DND-41 (cell line): Measurements from ENCODE around the gene CEP170B.
"Not testable (repeated sequence)": the region's sequence is repeated elsewhere in the genome, so short reads cannot be mapped to it uniquely, and the experiment has no call there.

Source experiments
- ATAC-seq: fragments of 200-7000 bp; cut with Tn5 transposase; 3 replicates; pipeline ENCODE4 v1.9.1; 2021; ENCODE audit warnings: low read depth; ENCODE audit not compliant: insufficient read depth
- DNase-seq: peaks from one replicate; pipeline ENCODE4 v3.0.0-alpha.2; 2020
- H2AFZ ChIP-seq: 2 replicates; pipeline ENCODE4 v1.6.0; 2012; ENCODE audit warnings: low read depth, low read length
- H3K27ac ChIP-seq: 2 replicates; pipeline ENCODE4 v1.5.1; 2012; ENCODE audit warnings: low read length, inconsistent platforms
- H3K27me3 ChIP-seq: fragments of 200-600 bp; sonication (generic); 2 replicates; pipeline ENCODE4 v1.6.0; 2012; ENCODE audit warnings: low read length, mild to moderate bottlenecking, inconsistent platforms; ENCODE audit not compliant: insufficient read depth, poor library complexity
- H3K36me3 ChIP-seq: 2 replicates; pipeline ENCODE4 v1.5.1; 2012; ENCODE audit warnings: low read length, inconsistent platforms; ENCODE audit not compliant: insufficient read depth
- H3K4me1 ChIP-seq: 2 replicates; pipeline ENCODE4 v1.5.1; 2012; ENCODE audit warnings: mild to moderate bottlenecking, low read length; ENCODE audit not compliant: insufficient read depth
- H3K4me2 ChIP-seq: 2 replicates; pipeline ENCODE4 v1.6.0; 2012; ENCODE audit warnings: mild to moderate bottlenecking, moderate library complexity, low read length, inconsistent platforms; ENCODE audit not compliant: insufficient read depth
- H3K4me3 ChIP-seq, 2 experiments: fragments of 200-600 bp in 1 of 2; shearing (Covaris generic) in 1 of 2; 2 replicates each; pipeline ENCODE4 v1.5.1; 2012 to 2016; ENCODE audit warnings: inconsistent platforms in 2 of 2, low read length in 2 of 2, mild to moderate bottlenecking in 2 of 2, low read depth in 1 of 2, moderate library complexity in 1 of 2
- H3K79me2 ChIP-seq: 2 replicates; pipeline ENCODE4 v1.6.0; 2012; ENCODE audit warnings: low read length, inconsistent platforms; ENCODE audit not compliant: insufficient read depth
- H3K9ac ChIP-seq: 2 replicates; pipeline ENCODE4 v1.6.0; 2012; ENCODE audit warnings: low read depth, mild to moderate bottlenecking, inconsistent platforms, low read length, moderate library complexity
- H3K9me3 ChIP-seq: 2 replicates; pipeline ENCODE4 v1.5.1; 2012; ENCODE audit warnings: low read length, moderate library complexity, mild to moderate bottlenecking, inconsistent platforms; ENCODE audit not compliant: insufficient read depth, severe bottlenecking
- H4K20me1 ChIP-seq: 2 replicates; pipeline ENCODE4 v1.6.0; 2012; ENCODE audit warnings: low read length; ENCODE audit not compliant: insufficient read depth
- CTCF ChIP-seq: IDR thresholded peaks from 2 replicates; pipeline ENCODE4 v1.5.1; 2012; ENCODE audit warnings: borderline replicate concordance, low read length, moderate library complexity, mild to moderate bottlenecking; ENCODE audit not compliant: poor library complexity, severe bottlenecking; ENCODE audit errors: extremely low read depth
- EZH2 ChIP-seq: IDR thresholded peaks from 3 replicates; pipeline ENCODE4 v1.6.1; 2012; ENCODE audit warnings: borderline replicate concordance, low read depth, mild to moderate bottlenecking, moderate library complexity, low read length, inconsistent platforms; ENCODE audit not compliant: severe bottlenecking

Gene CEP170B

GRCh38 chr14:104827177-104828055, 37.7 kb upstream of the CEP170B start:
- peak; percentile 56; the same call in 2 of the 3 replicates for ATAC-seq
- Histone ChIP-seq H3K9ac (no peak overlapping the region), H3K4me3 (no peak overlapping the region), H2AFZ (no peak overlapping the region), H3K27ac (no peak overlapping the region), H3K36me3 (no peaks in the 10 kb centered on the region), H3K79me2 (no peaks in the 10 kb centered on the region), H3K4me2 (no peak overlapping the region), H3K4me1 (peaks cover 8% of the 10 kb centered on the region), H4K20me1 (no peaks in the 10 kb centered on the region), H3K27me3 (no peaks in the 10 kb centered on the region), H3K9me3 (no peaks in the 10 kb centered on the region)
- TF ChIP-seq EZH2 (no peak), CTCF (no peak)
- no peak for DNase-seq

- H3K4me1 ChIP-seq: peaks cover 6% of the 10 kb centered on the region
- no peaks in the 10 kb centered on the region for H3K36me3 ChIP-seq
- no peak overlapping the region for H3K27ac ChIP-seq
- no peaks in the 10 kb centered on the region for H4K20me1 ChIP-seq
- DNase-seq (no peak), ATAC-seq (no peak)
- H3K9ac ChIP-seq: no peak overlapping the region
- H3K9me3 ChIP-seq: no peaks in the 10 kb centered on the region
- H3K27me3 ChIP-seq: no peaks in the 10 kb centered on the region
- H3K79me2 ChIP-seq: no peaks in the 10 kb centered on the region
- no peak overlapping the region for H3K4me3 ChIP-seq
- no peak overlapping the region for H3K4me2 ChIP-seq
- H2AFZ ChIP-seq: no peak overlapping the region
- TF ChIP-seq EZH2 (no peak), CTCF (no peak)
Observed at GRCh38 chr14:104830781-104831180, 34.3 kb upstream of the CEP170B start.

GRCh38 chr14:104836171-104836935, 28.7 kb upstream of the CEP170B start:
- H3K79me2 ChIP-seq: not testable (repeated sequence)

GRCh38 chr14:104841730-104842129, 23.3 kb upstream of the CEP170B start:
- Histone ChIP-seq H3K4me1 (no peaks in the 10 kb centered on the region), H3K4me3 (no peak overlapping the region), H3K79me2 (no peaks in the 10 kb centered on the region), H3K27me3 (peaks cover 5% of the 10 kb centered on the region), H3K4me2 (no peak overlapping the region), H2AFZ (no peak overlapping the region), H4K20me1 (no peaks in the 10 kb centered on the region), H3K27ac (no peak overlapping the region), H3K36me3 (no peaks in the 10 kb centered on the region), H3K9ac (no peak overlapping the region), H3K9me3 (no peaks in the 10 kb centered on the region)
- DNase-seq (no peak), ATAC-seq (no peak)
- TF ChIP-seq CTCF: no peak
- TF ChIP-seq EZH2: no peak

More at GRCh38 chr14:104836171-104836935, 28.7 kb upstream of the CEP170B start:
- H3K36me3 ChIP-seq, H3K4me2 ChIP-seq, H2AFZ ChIP-seq, H3K9me3 ChIP-seq, H3K27ac ChIP-seq, ATAC-seq, H3K4me3 ChIP-seq, H3K9ac ChIP-seq, DNase-seq, H3K27me3 ChIP-seq, H4K20me1 ChIP-seq, H3K4me1 ChIP-seq: not testable (repeated sequence)
